Stimulated activated CD8-positive, alpha-beta memory T cell treated with anti-CD3 and anti-CD28 coated beads, Interleukin-15, amount 100 ng/mL, for 48 hours (primary cell): ENCODE results near the gene NEFH.
A peak's percentile ranks its signal among the peaks of the same experiment; 100 is the strongest.
"Not testable (repeated sequence)": the region's sequence is repeated elsewhere in the genome, so short reads cannot be mapped to it uniquely, and the experiment has no call there.

Experiments
- DNase-seq, 2 donors: peaks; one replicate each; pipeline ENCODE4 v3.0.0-alpha.2; 2020; ENCODE audit warnings: low read depth in 2 of 2

Gene NEFH

GRCh38 chr22:29464581-29464980 is 15.4 kb upstream of the NEFH start:
- DNase-seq = no peak

- no peak for DNase-seq
Observed at GRCh38 chr22:29469755-29470154, 10.3 kb upstream of the NEFH start.

- peak; percentile 49 to 56 for DNase-seq
Observed at GRCh38 chr22:29470159-29470855, 9.7 kb upstream of the NEFH start.

GRCh38 chr22:29473001-29473400 is 7.0 kb upstream of the NEFH start:
- DNase-seq = no peak

- DNase-seq = no peak
Observed at GRCh38 chr22:29475550-29475949, 4.5 kb upstream of the NEFH start.

GRCh38 chr22:29476116-29476515 is 3.9 kb upstream of the NEFH start:
- no peak for DNase-seq

- DNase-seq = no peak
Observed at GRCh38 chr22:29477723-29478318, 2.2 kb upstream of the NEFH start.

- no peak for DNase-seq
Observed at GRCh38 chr22:29478326-29479276, 1.4 kb upstream of the NEFH start.

GRCh38 chr22:29480262-29480511 is 169 bp downstream of the NEFH start:
- no peak for DNase-seq

- peak; percentile 37 to 53 for DNase-seq
Observed at GRCh38 chr22:29480512-29481264, 670 bp downstream of the NEFH start.

- no peak for DNase-seq
Observed at GRCh38 chr22:29481265-29482000, 1.4 kb downstream of the NEFH start.

GRCh38 chr22:29482253-29482652 is 2.2 kb downstream of the NEFH start:
- no peak for DNase-seq

- no peak for DNase-seq
Observed at GRCh38 chr22:29482726-29483125, 2.7 kb downstream of the NEFH start.

- DNase-seq = no peak
Observed at GRCh38 chr22:29483254-29483653, 3.2 kb downstream of the NEFH start.

- no peak for DNase-seq
Observed at GRCh38 chr22:29484642-29485041, 4.6 kb downstream of the NEFH start.

- DNase-seq = no peak
Observed at GRCh38 chr22:29485448-29485847, 5.4 kb downstream of the NEFH start.

- DNase-seq = no peak
Observed at GRCh38 chr22:29487426-29487986, 7.5 kb downstream of the NEFH start.

GRCh38 chr22:29489127-29489780 is 9.2 kb downstream of the NEFH start:
- DNase-seq = not testable (repeated sequence)

GRCh38 chr22:29491012-29491411 is 11.0 kb downstream of the NEFH start:
- no peak for DNase-seq

- no peak for DNase-seq
Observed at GRCh38 chr22:29493636-29494035, 13.6 kb downstream of the NEFH start.

GRCh38 chr22:29499852-29500251 is 19.8 kb downstream of the NEFH start:
- DNase-seq = no peak
